Daoy (cell line): ENCODE measurements around the gene FAM117B. TPM values are rescaled to one million over a fixed set of nuclear protein-coding genes. Genes with fewer than 3 reads are reported as not detected.
"Not testable (repeated sequence)": the region's sequence is repeated elsewhere in the genome, so short reads cannot be mapped to it uniquely, and the experiment has no call there.

Experiments used
- DNase-seq: peaks from one replicate; pipeline ENCODE4 v3.0.0-alpha.2; 2015; ENCODE audit warnings: low read depth
- total RNA-seq: library from RNA; depleted of rRNA; stranded (reverse); fragments of >200 nt; shearing (Covaris generic); gene quantifications from 2 replicates; pipeline ENCODE4 v1.2.3, GENCODE V29; 2014

FAM117B gene
- total RNA-seq, 1 experiment from 2014 or later = 2.1 TPM

DNA sequence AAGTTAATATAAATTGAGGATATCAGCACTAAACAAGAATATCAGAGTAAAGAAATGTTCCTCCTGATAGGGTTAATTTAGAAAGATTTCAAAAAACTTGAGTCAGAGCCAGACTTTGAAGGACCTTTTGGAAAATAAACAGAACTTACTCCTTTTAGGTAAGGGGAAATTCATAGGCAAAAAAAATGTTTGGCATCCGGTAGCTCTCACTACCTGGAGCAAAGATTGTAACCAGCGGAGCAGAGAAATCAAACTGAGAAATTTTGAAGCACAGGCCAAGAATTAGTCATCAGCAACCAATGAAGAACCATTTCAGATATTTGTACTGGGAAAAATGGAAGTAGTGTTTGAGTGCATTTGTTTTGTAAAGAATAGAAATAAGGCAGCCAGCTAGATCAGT lies 123.8 kb downstream of the FAM117B start:
- DNase-seq = no peak

GRCh38 chr2:202760848-202761247 lies 126.1 kb downstream of the FAM117B start:
- DNase-seq = peak; percentile 8

- no peak for DNase-seq
Measured at GRCh38 chr2:202762556-202762955, 127.8 kb downstream of the FAM117B start.

GRCh38 chr2:202763916-202764315 lies 129.1 kb downstream of the FAM117B start:
- DNase-seq = no peak

GRCh38 chr2:202764991-202765390 lies 130.2 kb downstream of the FAM117B start:
- no peak for DNase-seq

DNA sequence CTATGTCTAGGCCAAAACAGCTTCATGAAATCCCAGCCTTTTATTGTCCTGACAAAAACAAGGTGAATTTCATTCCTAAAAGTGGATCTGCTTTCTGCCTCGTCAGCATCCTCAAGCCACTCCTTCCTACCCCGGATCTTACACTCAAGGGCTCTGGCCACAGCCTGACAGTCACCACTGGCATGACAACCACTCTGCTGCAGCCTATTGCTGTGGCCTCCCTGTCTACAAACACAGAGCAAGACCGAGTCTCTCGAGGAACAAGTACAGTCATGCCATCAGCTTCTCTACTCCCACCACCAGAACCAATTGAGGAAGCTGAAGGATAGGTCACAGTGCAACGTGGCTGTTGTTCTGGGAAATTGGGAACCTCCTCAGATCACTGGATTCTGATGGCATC lies 130.7 kb downstream of the FAM117B start:
- DNase-seq = no peak

DNA sequence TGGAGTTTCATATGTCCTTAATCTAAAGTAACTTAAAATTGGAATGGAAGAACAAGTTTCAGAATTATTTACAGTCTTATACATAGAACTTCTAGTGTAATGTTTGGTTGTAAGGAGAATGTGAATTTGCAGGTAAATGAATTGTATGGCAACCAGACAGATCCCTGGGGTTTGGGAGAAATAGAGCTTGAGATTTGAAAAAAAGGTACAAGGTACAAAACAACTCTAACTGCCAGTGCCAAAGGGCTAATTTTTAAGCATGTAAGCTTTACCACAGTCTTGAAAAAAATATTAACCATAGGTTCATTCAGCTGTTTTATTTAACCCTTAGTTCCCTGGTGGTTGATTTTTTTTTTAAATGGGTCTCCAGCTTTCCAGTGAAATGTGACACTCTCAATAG lies 133.5 kb downstream of the FAM117B start:
- DNase-seq = no peak

DNA sequence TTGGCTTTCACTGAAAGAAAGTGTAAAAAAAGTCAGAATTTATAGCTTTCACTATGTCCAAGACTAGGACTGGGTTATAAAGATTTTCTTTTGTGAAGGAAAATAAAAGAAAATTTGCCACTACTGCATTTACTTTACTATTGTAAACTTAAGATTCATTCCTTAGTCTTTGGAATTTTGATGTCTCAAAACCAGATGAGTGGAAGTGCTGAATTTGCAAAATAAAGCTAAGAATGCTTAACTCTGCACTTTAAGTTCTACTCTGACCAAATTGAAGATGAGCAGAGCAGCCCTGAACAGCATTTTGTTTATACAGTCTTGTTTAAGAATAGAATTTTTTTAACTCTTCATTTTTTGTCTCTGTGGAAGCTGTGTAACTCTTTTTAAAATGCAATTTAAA lies 134.4 kb downstream of the FAM117B start:
- DNase-seq = no peak

DNA sequence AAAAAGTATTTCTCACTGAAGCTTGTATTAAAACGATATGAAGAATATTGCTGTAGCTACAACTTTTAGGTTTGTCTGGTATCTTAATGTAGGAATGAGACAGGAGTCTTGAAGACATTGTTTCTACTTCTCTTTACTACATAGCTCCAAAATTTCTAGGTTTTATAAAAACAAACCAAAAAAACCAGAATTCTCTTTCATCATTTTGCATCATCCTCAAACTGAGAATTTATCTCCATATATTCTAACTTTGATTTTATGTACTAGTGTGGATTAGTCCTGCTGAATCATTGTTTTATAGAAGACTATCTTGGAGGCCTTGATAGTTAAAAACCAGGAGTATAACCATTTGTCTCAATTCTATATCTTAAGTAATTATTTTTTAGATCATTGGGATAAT lies 136.6 kb downstream of the FAM117B start:
- no peak for DNase-seq

GRCh38 chr2:202771741-202772460 lies 137.1 kb downstream of the FAM117B start:
- no peak for DNase-seq

- DNase-seq = no peak
Measured at GRCh38 chr2:202773301-202773973, 138.7 kb downstream of the FAM117B start.

- DNase-seq = no peak
Measured at GRCh38 chr2:202774104-202774503, 139.3 kb downstream of the FAM117B start.

DNA sequence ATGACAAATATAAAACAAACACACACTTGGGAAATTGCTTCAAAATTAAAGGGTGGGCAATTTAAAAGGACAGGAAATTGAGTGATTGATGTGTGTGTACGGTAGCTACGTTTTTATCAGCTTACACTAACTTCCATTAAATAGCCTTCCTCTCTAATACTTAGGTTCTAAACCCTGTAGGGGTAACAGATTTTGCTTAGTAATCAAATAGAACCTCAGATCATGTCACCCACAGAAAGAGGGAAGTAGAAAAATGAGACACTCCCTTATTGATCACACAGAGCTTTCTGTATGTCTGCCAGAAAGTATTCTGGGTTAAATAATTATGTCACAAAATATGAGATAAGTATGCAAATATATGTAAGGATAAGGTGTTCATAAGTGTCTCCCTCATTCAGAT lies 143.4 kb downstream of the FAM117B start:
- no peak for DNase-seq

- peak; percentile 70 for DNase-seq
Measured at GRCh38 chr2:202780514-202781021, 145.8 kb downstream of the FAM117B start.

DNA sequence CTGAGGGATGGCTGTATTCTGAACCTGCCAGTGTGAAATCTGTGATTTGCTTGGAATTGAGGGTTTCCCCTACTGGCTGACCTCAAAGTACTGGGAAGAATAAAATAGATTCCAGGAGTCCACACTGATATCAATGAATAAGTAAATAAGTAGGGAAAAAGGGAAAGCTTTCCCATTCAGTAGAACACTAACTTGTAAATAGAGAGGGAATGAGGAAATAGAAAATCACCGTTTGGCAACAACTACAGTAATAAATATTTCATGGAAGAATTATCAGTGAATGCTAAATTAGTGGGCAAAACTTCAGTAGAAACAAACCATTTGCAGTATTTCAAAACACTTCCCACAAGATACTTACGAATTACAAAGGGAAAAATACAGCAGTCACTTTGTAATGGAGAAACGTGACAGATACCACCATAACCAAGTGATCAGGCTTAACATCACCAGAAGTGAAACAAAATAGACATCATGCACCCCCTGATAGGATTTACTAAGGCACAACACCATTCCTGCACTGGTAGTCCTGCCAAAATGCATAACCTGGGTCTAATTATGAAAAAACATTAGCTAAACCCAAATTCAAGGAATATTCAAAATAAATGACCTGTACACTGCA lies 148.3 kb downstream of the FAM117B start:
- DNase-seq = no peak

DNA sequence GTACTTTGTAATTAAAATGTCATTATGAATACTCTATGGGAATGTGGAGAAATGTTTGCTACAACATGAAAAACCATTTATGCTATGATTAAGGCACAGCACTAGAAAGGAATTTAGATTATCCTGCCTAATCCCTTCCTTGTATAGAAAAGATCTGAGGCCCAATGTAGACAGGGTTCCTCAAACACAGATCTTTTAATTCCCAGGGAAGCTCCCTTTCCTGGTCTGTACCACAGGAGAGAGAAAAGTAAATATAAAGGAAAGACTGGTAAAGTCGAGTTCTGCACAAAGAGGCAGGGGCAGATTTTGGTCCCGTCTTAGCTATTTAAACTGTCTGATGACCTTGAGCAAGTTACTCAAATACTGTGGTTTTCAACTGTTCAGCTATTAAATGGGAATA lies 152.1 kb downstream of the FAM117B start:
- DNase-seq = no peak

DNA sequence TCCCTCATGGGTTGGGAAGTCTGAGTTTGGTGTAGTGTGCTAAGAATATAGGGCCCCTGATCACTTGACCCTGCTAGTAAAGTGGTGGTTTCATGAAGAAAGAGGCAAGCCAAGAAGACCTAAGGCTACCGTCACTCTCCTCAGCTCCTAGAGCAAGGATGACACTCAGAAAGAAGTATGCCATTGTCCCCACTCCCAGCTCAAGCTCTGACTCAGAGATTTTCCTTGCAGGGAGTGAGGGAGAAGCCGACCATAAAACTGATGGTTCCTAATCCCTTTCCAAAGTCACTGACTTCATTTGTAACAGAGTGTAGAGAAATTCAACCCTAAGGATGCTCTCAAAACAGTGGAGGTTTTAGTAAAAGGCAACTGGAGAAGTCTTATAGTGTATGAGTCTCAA lies 155.9 kb downstream of the FAM117B start:
- DNase-seq = no peak

DNA sequence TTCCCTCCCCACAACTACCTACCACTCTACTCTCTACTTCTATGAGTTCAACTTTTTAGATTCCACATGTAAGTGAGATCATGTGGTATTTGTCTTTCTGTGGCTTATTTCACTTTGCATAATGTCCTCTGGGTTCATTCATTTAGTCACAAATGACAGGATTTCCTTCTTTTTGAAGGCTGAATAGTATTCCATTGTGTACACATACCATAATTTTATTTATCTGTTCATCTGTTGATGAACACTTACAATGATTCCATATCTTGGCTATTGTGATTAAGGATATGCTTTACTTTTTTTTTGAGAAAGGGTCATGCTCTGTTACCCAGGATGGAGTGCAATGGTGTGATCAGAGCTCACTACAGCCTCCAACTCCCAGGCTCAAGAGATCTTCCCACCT lies 163.2 kb downstream of the FAM117B start:
- DNase-seq = no peak

GRCh38 chr2:202805911-202806310 lies 171.1 kb downstream of the FAM117B start:
- DNase-seq = not testable (repeated sequence)

GRCh38 chr2:202807431-202808138 lies 172.8 kb downstream of the FAM117B start:
- peak; percentile 82 for DNase-seq

DNA sequence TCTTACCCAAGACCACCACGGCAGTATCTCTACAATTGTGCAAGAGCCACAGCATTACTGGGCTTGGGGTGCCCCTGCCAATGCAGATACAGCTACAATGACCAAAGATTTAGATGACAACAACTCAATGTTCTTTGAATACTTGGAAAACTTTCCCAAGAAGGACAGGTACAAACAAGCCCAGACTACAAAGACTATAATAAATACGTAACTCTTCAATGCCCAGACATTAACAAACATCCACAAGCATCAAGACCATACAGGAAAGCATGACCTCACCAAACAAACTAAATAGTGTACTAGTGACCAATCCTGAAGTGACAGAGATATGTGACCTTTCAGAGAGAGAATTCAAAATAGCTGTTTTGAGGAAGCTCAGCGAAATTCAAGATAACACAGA lies 174.0 kb downstream of the FAM117B start:
- DNase-seq = no peak

DNA sequence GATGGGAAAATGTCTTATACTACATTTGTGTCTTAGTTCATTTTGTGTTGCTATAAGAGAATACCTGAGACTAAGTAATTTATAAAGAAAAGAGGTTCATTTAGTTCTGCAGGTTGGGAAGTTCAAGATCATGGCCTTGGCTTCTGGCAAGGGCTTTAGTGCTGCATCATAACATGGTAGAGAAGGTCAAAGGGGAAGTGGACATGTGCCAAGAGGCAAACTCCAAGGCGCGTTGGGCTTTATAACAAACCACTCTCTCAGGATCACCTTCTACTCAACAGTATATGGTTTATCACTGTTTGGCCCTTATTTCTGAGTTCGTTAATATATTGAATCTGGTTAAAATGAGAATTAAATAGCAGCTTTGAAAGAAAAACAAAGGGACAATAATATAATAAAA lies 178.6 kb downstream of the FAM117B start:
- no peak for DNase-seq
